Measurements from ENCODE around the gene ANKZF1. TPM values are rescaled to one million over a fixed set of nuclear protein-coding genes. Genes with fewer than 3 reads are reported as not detected.

The ANKZF1 gene
- total RNA-seq, 1 donor from 2014 or later = 38.0 TPM

GRCh38 chr2:219214786-219215185 is 14.8 kb upstream of the ANKZF1 start:
- no peak overlapping the region for H3K4me3 Mint-ChIP-seq (ENCODE audit: unreplicated experiment)
- H3K4me1 Mint-ChIP-seq (ENCODE audit: low read depth) = peaks cover 23% of the 10 kb centered on the region
- TF ChIP-seq CTCF (IDR thresholded peaks at IDR 0.05) = no peak
- H3K27me3 Mint-ChIP-seq (ENCODE audit: low read depth) = no peaks in the 10 kb centered on the region
- no peaks in the 10 kb centered on the region for H3K9me3 Mint-ChIP-seq (ENCODE audit: low read depth)
- H3K36me3 Mint-ChIP-seq (ENCODE audit: low read depth) = peaks cover 15% of the 10 kb centered on the region
- H3K27ac Mint-ChIP-seq (ENCODE audit: unreplicated experiment) = no peak overlapping the region
- no peak for DNase-seq (ENCODE audit: low spot score)

DNA sequence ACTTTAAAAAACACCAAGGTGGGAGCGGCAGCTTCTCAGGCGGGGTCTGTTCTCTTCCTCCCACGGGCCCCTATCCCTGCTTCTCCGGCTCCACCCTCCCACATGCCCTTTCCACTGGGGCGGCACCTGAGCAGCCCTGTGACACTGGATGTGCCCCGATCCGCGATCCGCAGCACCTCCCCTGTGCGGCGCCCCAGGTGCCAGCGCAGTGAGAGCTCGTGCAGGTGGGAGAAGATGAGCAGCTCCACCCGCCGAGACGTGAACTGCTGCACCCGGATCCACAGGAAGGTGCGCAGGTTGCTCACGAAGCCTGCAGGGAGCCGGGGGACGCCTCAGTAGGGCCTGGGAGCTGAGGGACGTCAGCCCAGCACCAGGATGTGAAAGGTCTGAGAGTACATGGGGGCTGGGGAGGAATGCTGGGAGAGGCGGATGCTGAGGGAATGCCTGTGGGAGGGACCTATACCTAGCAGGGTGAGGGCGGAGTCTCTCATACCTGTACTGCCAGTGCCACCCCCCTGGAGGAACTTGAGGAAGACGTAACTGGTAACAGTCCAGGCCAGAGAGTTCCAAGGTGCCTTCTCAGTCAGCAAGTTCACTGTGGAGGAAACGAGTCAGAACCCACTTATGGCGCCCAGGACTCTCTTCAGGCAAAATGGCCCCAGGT is 13.6 kb upstream of the ANKZF1 start:
- H3K4me3 Mint-ChIP-seq (ENCODE audit: unreplicated experiment) = no peak overlapping the region
- DNase-seq (ENCODE audit: low spot score) = no peak
- H3K27me3 Mint-ChIP-seq (ENCODE audit: low read depth) = no peaks in the 10 kb centered on the region
- H3K36me3 Mint-ChIP-seq (ENCODE audit: low read depth) = peaks cover 12% of the 10 kb centered on the region
- H3K4me1 Mint-ChIP-seq (ENCODE audit: low read depth) = peaks cover 28% of the 10 kb centered on the region
- H3K27ac Mint-ChIP-seq (ENCODE audit: unreplicated experiment) = no peak overlapping the region
- no peaks in the 10 kb centered on the region for H3K9me3 Mint-ChIP-seq (ENCODE audit: low read depth)
- no peak for TF ChIP-seq CTCF (IDR thresholded peaks at IDR 0.05)

DNA sequence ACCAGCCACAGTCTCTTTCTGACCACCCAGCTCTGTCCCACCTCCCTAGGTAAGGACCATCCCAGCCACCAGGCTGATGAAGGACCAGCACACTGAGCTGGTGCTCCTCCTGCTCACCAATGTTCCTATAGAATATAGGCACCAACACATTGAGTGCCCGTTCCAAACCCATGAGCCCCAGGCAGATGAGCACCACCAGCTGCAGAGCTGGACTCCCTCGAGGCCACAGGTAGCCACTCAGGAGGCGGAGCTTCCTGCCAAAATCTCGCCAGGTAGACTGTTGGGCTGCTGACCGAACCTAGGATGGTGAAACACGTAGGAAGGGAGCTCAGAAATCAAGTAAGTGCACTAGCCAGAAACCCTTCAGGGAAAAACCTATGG is 13.1 kb upstream of the ANKZF1 start:
- Mint-ChIP-seq H3K36me3 (ENCODE audit: low read depth) (peaks cover 14% of the 10 kb centered on the region), H3K27ac (ENCODE audit: unreplicated experiment) (peak overlapping the region; percentile 12), H3K4me3 (ENCODE audit: unreplicated experiment) (peak overlapping the region; percentile 25), H3K4me1 (ENCODE audit: low read depth) (peaks cover 28% of the 10 kb centered on the region), H3K9me3 (ENCODE audit: low read depth) (no peaks in the 10 kb centered on the region), H3K27me3 (ENCODE audit: low read depth) (no peaks in the 10 kb centered on the region)
- no peak for TF ChIP-seq CTCF (IDR thresholded peaks at IDR 0.05)
- no peak for DNase-seq (ENCODE audit: low spot score)

- Mint-ChIP-seq H3K27ac (ENCODE audit: unreplicated experiment) (peak overlapping the region; percentile 99), H3K9me3 (ENCODE audit: low read depth) (no peaks in the 10 kb centered on the region), H3K4me1 (ENCODE audit: low read depth) (peaks cover 28% of the 10 kb centered on the region), H3K36me3 (ENCODE audit: low read depth) (peaks cover 19% of the 10 kb centered on the region), H3K4me3 (ENCODE audit: unreplicated experiment) (peak overlapping the region; percentile 84), H3K27me3 (ENCODE audit: low read depth) (no peaks in the 10 kb centered on the region)
- TF ChIP-seq CTCF (IDR thresholded peaks at IDR 0.05) = peak; percentile 46
- DNase-seq (ENCODE audit: low spot score) = no peak
Observed at GRCh38 chr2:219218217-219218731, 11.3 kb upstream of the ANKZF1 start.

DNA sequence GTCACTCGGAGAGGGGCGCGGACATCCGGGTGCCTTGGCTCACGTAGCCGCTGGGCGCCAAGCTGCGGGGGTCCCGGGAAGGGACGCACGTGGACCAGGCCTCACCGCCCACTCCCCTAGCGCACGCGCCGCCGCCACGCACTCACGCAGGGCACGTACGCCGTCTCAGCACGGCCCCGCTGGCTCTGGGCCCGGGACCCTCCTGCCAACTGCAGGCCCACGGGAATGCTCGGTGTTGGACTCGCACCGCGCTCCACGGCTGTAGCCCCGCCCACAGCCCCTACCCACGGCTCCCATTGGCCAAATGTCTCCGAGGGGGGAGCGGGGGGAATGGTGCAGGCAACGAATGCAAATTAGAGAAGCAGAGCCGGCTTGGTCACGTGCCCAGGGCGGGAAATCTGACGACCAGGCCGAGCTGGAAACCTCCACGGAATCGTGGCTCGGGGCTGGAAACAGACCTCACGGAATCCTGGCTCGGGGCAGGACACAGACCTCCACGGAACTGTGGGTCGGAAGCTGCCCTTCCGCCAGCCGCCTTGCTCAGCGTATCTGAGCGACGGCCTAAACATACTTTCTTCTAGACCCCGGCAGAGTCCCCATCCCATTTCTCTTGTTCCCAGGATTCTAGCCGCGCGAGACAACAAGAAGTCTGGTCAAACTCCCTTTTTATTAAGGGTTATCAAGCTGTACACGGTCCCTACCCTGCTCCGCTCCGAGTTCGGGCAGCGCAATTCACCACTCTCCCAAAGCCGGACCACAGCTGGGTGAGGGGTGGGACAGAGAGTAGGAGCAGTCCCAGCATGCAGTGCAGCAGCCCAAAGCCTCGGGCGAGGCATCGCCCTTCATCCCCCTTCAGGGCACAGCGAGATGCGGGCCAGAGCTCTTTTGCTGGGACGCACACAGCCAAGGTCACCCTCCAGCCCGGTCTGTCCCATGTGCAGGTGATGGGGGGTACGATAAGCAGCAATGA is 10.6 kb upstream of the ANKZF1 start, which contains the start of gene ABCB6:
ABCB6 (minus strand) TSS at position 227 of the 970 bp plus-strand sequence. CDS start 285 bp downstream, outside the sequence.
- no peak for TF ChIP-seq CTCF (IDR thresholded peaks at IDR 0.05)
- peak within 1 kb of the TSS; percentile 99 for H3K27ac Mint-ChIP-seq (ENCODE audit: unreplicated experiment)
- peaks cover 18% of the 10 kb centered on the region for H3K36me3 Mint-ChIP-seq (ENCODE audit: low read depth)
- H3K9me3 Mint-ChIP-seq (ENCODE audit: low read depth) = no peaks in the 10 kb centered on the region
- peak within 1 kb of the TSS; percentile 84 for H3K4me3 Mint-ChIP-seq (ENCODE audit: unreplicated experiment)
- DNase-seq (ENCODE audit: low spot score) = peak; percentile 97
- no peaks in the 10 kb centered on the region for H3K27me3 Mint-ChIP-seq (ENCODE audit: low read depth)
- H3K4me1 Mint-ChIP-seq (ENCODE audit: low read depth) = peaks cover 28% of the 10 kb centered on the region

Data from chondrocyte (in vitro differentiated cells).